ENCODE data around the gene PTBP1.

The PTBP1 gene

GRCh38 chr19:782878-783668, 14.2 kb upstream of the PTBP1 start:
- Histone ChIP-seq H3K36me3 (ENCODE audit: insufficient read depth, low read length) (no peaks in the 10 kb centered on the region), H3K4me1 (ENCODE audit: insufficient read depth, low read length) (no peaks in the 10 kb centered on the region; the same call in 1 of the 2 replicates), H3K9ac (ENCODE audit: low read depth, low read length) (peak overlapping the region; percentile 66), H3K9me3 (ENCODE audit: control insufficient read depth, insufficient read depth, low read length) (no peaks in the 10 kb centered on the region)

- no peak overlapping the region for H3K9ac ChIP-seq (ENCODE audit: low read depth, low read length)
- no peaks in the 10 kb centered on the region for H3K9me3 ChIP-seq (ENCODE audit: control insufficient read depth, insufficient read depth, low read length)
- H3K4me1 ChIP-seq (ENCODE audit: insufficient read depth, low read length): peaks cover 10% of the 10 kb centered on the region; the same call in 1 of the 2 replicates
- H3K36me3 ChIP-seq (ENCODE audit: insufficient read depth, low read length): no peaks in the 10 kb centered on the region
These were observed 12.7 kb upstream of the PTBP1 start for GRCh38 chr19:784541-784940.

- Histone ChIP-seq H3K9ac (ENCODE audit: low read depth, low read length) (no peak overlapping the region), H3K4me1 (ENCODE audit: insufficient read depth, low read length) (peaks cover 21% of the 10 kb centered on the region; the same call in 1 of the 2 replicates), H3K36me3 (ENCODE audit: insufficient read depth, low read length) (no peaks in the 10 kb centered on the region), H3K9me3 (ENCODE audit: control insufficient read depth, insufficient read depth, low read length) (no peaks in the 10 kb centered on the region)
These were observed 9.7 kb upstream of the PTBP1 start for GRCh38 chr19:787536-787935.

GRCh38 chr19:788686-788982, 8.6 kb upstream of the PTBP1 start:
- H3K36me3 ChIP-seq (ENCODE audit: insufficient read depth, low read length): no peaks in the 10 kb centered on the region
- no peak overlapping the region for H3K9ac ChIP-seq (ENCODE audit: low read depth, low read length)
- peaks cover 21% of the 10 kb centered on the region; the same call in 1 of the 2 replicates for H3K4me1 ChIP-seq (ENCODE audit: insufficient read depth, low read length)
- no peaks in the 10 kb centered on the region for H3K9me3 ChIP-seq (ENCODE audit: control insufficient read depth, insufficient read depth, low read length)

- Histone ChIP-seq H3K9ac (ENCODE audit: low read depth, low read length) (peak overlapping the region; percentile 19), H3K4me1 (ENCODE audit: insufficient read depth, low read length) (peaks cover 21% of the 10 kb centered on the region; the same call in 1 of the 2 replicates), H3K9me3 (ENCODE audit: control insufficient read depth, insufficient read depth, low read length) (no peaks in the 10 kb centered on the region), H3K36me3 (ENCODE audit: insufficient read depth, low read length) (no peaks in the 10 kb centered on the region)
These were observed 8.1 kb upstream of the PTBP1 start for GRCh38 chr19:788983-789700.

GRCh38 chr19:789701-790060, 7.6 kb upstream of the PTBP1 start:
- Histone ChIP-seq H3K9me3 (ENCODE audit: control insufficient read depth, insufficient read depth, low read length) (no peaks in the 10 kb centered on the region), H3K36me3 (ENCODE audit: insufficient read depth, low read length) (no peaks in the 10 kb centered on the region), H3K9ac (ENCODE audit: low read depth, low read length) (peak overlapping the region; percentile 19; the same call in 1 of the 2 replicates), H3K4me1 (ENCODE audit: insufficient read depth, low read length) (peaks cover 21% of the 10 kb centered on the region; the same call in 1 of the 2 replicates)

- peaks cover 21% of the 10 kb centered on the region; the same call in 1 of the 2 replicates for H3K4me1 ChIP-seq (ENCODE audit: insufficient read depth, low read length)
- H3K36me3 ChIP-seq (ENCODE audit: insufficient read depth, low read length): no peaks in the 10 kb centered on the region
- no peak overlapping the region for H3K9ac ChIP-seq (ENCODE audit: low read depth, low read length)
- H3K9me3 ChIP-seq (ENCODE audit: control insufficient read depth, insufficient read depth, low read length): no peaks in the 10 kb centered on the region
These were observed 6.2 kb upstream of the PTBP1 start for GRCh38 chr19:791007-791566.

GRCh38 chr19:791567-792305, 5.5 kb upstream of the PTBP1 start:
- H3K4me1 ChIP-seq (ENCODE audit: insufficient read depth, low read length): peaks cover 21% of the 10 kb centered on the region; the same call in 1 of the 2 replicates
- no peak overlapping the region for H3K9ac ChIP-seq (ENCODE audit: low read depth, low read length)

GRCh38 chr19:792306-792885, 4.9 kb upstream of the PTBP1 start:
- Histone ChIP-seq H3K36me3 (ENCODE audit: insufficient read depth, low read length) (no peaks in the 10 kb centered on the region), H3K9ac (ENCODE audit: low read depth, low read length) (no peak overlapping the region), H3K4me1 (ENCODE audit: insufficient read depth, low read length) (peaks cover 21% of the 10 kb centered on the region; the same call in 1 of the 2 replicates), H3K9me3 (ENCODE audit: control insufficient read depth, insufficient read depth, low read length) (no peaks in the 10 kb centered on the region)

More at GRCh38 chr19:791567-792305, 5.5 kb upstream of the PTBP1 start:
- H3K36me3 ChIP-seq (ENCODE audit: insufficient read depth, low read length): no peaks in the 10 kb centered on the region
- H3K9me3 ChIP-seq (ENCODE audit: control insufficient read depth, insufficient read depth, low read length): no peaks in the 10 kb centered on the region

- Histone ChIP-seq H3K4me1 (ENCODE audit: insufficient read depth, low read length) (peaks cover 18% of the 10 kb centered on the region; the same call in 1 of the 2 replicates), H3K9ac (ENCODE audit: low read depth, low read length) (no peak overlapping the region), H3K9me3 (ENCODE audit: control insufficient read depth, insufficient read depth, low read length) (no peaks in the 10 kb centered on the region)
These were observed 3.4 kb upstream of the PTBP1 start for GRCh38 chr19:793806-794205.

GRCh38 chr19:795073-795611, 2.1 kb upstream of the PTBP1 start:
- peaks cover 9% of the 10 kb centered on the region for H3K4me1 ChIP-seq (ENCODE audit: insufficient read depth, low read length)
- no peaks in the 10 kb centered on the region for H3K9me3 ChIP-seq (ENCODE audit: control insufficient read depth, insufficient read depth, low read length)
- H3K36me3 ChIP-seq (ENCODE audit: insufficient read depth, low read length): no peaks in the 10 kb centered on the region
- H3K9ac ChIP-seq (ENCODE audit: low read depth, low read length): no peak overlapping the region

More at GRCh38 chr19:793806-794205, 3.4 kb upstream of the PTBP1 start:
- H3K36me3 ChIP-seq (ENCODE audit: insufficient read depth, low read length): no peaks in the 10 kb centered on the region

- H3K9me3 ChIP-seq (ENCODE audit: control insufficient read depth, insufficient read depth, low read length): no peaks in the 10 kb centered on the region
- H3K9ac ChIP-seq (ENCODE audit: low read depth, low read length): no peak overlapping the region; the same call in 1 of the 2 replicates
These were observed 1.3 kb upstream of the PTBP1 start for GRCh38 chr19:795691-796581.

More at GRCh38 chr19:795691-796581, 1.3 kb upstream of the PTBP1 start:
- Histone ChIP-seq H3K36me3 (ENCODE audit: insufficient read depth, low read length) (0 out of 2 replicates have a peak, but pooled peaks cover 1% of the 10 kb centered on the region), H3K4me1 (ENCODE audit: insufficient read depth, low read length) (peaks cover 16% of the 10 kb centered on the region)
